Activated CD4-positive, alpha-beta T cell treated with anti-CD3 and anti-CD28 coated beads, Interleukin-2, Interleukin-4, amounts not matched to agents 100 ng/mL and 50 ng/mL, durations not matched to agents 16 hours and 8 hours (primary cell): ENCODE data around the gene PLXNB3.
"Not testable (repeated sequence)": the region's sequence is repeated elsewhere in the genome, so short reads cannot be mapped to it uniquely, and the experiment has no call there.

Source experiments
- DNase-seq: peaks from one replicate; pipeline ENCODE4 v3.0.0-alpha.2; 2020; ENCODE audit warnings: low spot score

PLXNB3 gene

GRCh38 chrX:153763989-153764755 lies at the start of gene PLXNB3:
TSS of gene PLXNB3 (plus strand) at chrX:153764249. CDS start at chrX:153765536, 1,287 bp downstream.
- DNase-seq, result peak; percentile 78

DNA sequence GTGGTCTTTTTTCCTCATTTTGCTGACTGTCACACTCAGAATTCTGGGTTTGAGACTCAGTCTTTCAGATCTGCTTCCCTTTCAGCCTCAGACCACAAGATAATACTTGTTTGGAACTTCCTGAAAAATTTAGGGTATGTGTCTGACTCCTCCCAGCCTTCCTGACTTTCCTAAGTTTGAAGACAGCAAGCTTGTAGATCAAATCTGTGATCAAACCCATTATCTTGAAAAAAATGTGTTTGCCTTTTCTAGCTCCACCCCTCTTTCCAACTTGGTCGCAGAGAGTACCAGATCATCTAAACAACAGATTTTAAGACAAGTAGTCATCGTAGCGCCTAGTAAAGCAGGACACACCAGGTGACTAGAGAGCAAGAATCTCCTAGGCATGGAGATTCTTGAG lies 49.8 kb upstream of the PLXNB3 start:
- no peak for DNase-seq

DNA sequence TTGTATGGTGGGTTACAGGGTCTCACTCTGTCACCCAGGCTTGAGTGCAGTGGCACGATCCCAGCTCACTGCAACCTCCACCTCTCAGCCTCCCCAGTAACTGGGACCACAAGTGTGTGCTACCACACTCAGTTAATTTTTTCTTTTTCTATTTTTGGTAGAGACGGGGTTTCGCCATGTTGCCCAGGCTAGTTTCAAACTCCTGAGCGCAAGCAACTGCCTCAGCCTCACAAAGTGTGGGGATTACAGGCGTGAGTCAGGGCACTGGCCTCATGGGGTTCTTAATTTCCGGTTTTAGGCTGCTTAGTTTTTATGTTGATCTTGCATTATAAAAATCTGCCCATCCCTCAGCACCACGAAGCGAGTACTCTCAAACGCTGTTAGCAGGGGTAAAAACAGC lies 46.6 kb upstream of the PLXNB3 start:
- DNase-seq, result no peak

DNA sequence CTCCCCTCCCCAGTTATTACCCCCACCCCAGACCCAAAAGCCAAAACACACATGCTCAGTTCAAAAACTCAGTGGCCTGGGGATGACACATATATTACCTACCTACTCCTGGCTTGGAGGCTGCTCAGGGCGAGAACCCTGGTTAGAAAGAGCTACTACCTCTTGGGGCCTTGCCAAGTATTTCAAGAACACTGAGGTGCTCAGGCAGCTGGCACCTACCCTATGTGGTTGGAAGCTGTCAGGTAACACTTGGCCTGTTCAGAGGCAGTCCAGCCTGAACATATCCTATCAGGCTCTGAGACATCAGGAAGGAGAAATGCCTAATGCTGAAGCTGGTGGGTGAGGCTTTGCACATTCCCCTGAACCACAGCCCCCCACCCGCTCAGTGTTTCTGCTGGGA lies 44.8 kb upstream of the PLXNB3 start:
- DNase-seq, result no peak

GRCh38 chrX:153719701-153720100 lies 44.3 kb upstream of the PLXNB3 start:
- DNase-seq, result no peak

DNA sequence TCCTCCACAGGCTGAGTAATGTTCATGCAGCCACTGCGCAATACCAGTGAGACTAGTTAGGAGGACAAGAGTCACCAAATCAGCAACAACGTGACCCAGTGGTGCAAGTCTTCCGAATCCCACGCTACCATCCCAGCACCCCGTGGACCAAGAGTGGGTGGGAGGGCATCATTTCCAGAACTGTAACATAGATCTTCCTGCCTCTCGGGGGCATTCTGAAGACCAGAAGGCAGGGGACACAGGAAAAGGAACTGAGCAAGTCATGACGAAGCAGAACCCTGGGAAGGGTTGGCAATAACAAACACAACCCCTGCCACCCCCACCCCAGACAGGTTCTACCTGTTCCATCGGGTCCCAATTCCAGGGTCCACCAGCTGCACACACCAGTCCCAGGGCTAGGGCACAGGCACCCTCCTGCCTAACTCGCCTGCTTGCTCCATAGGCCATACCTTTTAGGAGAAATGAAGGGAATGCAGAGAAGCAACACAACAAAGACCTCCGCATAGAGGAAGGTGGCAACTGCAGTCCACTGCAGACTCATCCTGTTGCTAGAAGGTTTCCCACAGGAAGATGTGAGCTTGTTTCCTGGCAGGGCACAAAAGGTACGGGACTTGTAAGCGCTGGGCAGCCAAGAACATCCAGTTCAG lies 41.2 kb upstream of the PLXNB3 start:
- DNase-seq, result no peak

- DNase-seq, result peak; percentile 48
Observed at GRCh38 chrX:153723351-153724251, 40.4 kb upstream of the PLXNB3 start.

- peak; percentile 87 for DNase-seq
Observed at GRCh38 chrX:153724252-153725038, 39.6 kb upstream of the PLXNB3 start, which contains the start of the genes ABCD1 and BCAP31. TSS of gene ABCD1 (plus strand) at chrX:153724856. CDS start at chrX:153725267, 411 bp downstream. TSS of gene BCAP31 (minus strand) at chrX:153724387. CDS start at chrX:153723244, 1,143 bp downstream.

DNA sequence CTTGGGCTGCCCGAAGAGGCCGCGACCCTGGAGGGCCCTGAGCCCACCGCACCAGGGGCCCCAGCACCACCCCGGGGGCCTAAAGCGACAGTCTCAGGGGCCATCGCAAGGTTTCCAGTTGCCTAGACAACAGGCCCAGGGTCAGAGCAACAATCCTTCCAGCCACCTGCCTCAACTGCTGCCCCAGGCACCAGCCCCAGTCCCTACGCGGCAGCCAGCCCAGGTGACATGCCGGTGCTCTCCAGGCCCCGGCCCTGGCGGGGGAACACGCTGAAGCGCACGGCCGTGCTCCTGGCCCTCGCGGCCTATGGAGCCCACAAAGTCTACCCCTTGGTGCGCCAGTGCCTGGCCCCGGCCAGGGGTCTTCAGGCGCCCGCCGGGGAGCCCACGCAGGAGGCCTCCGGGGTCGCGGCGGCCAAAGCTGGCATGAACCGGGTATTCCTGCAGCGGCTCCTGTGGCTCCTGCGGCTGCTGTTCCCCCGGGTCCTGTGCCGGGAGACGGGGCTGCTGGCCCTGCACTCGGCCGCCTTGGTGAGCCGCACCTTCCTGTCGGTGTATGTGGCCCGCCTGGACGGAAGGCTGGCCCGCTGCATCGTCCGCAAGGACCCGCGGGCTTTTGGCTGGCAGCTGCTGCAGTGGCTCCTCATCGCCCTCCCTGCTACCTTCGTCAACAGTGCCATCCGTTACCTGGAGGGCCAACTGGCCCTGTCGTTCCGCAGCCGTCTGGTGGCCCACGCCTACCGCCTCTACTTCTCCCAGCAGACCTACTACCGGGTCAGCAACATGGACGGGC lies 38.8 kb upstream of the PLXNB3 start:
- DNase-seq, result no peak

DNA sequence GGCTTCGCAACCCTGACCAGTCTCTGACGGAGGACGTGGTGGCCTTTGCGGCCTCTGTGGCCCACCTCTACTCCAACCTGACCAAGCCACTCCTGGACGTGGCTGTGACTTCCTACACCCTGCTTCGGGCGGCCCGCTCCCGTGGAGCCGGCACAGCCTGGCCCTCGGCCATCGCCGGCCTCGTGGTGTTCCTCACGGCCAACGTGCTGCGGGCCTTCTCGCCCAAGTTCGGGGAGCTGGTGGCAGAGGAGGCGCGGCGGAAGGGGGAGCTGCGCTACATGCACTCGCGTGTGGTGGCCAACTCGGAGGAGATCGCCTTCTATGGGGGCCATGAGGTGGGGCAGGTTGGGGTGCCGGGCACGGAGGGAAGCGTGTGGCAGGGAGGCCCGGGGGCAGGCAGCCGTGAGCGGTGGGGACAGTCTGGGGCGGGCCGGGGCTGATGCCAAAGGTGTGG lies 38.2 kb upstream of the PLXNB3 start:
- DNase-seq, result no peak

DNA sequence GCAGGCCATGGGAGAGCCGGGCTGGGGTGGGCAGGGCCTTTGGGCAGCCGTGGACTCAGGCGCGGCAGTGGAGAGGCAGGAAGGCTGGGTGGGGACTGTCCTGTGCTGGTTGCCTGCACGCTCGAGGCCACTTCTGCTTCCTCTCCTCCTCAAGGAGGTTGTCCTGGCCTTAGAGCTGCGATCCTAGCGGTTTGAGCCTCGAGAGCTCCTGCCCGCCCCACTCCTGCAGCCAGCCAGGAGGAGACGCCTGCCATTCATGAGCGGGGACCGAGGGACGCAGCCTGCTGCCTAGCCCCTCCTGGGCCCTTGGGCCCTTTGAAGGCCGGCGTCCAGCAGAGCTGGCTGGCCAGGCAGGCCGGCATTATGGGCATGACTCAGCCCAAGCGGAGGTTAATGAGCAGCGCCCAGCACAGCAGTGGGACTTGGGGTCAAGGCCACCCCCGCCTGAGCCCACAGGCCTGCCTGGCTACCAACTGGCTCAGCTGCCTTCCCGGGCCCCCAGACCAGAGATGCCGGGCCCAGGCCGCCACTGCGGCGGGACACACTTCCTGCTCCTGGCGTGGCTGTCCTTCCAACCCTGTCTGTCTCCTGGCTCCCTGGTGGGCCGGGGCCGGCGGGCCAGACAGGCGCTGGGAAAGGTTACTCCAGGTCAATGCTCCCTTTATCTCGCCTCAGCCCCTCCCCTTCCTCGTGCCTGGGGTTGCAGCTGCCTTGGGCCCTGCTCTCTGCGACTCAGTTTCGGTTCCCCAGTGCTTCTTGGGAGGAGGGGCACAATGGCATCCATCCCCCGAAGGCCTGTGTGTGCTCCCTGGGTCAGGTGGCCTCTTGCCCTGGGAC lies 37.5 kb upstream of the PLXNB3 start:
- no peak for DNase-seq

GRCh38 chrX:153727123-153727931 lies 36.7 kb upstream of the PLXNB3 start:
- DNase-seq, result no peak

- DNase-seq, result no peak
Observed at GRCh38 chrX:153728095-153728494, 36.0 kb upstream of the PLXNB3 start.

DNA sequence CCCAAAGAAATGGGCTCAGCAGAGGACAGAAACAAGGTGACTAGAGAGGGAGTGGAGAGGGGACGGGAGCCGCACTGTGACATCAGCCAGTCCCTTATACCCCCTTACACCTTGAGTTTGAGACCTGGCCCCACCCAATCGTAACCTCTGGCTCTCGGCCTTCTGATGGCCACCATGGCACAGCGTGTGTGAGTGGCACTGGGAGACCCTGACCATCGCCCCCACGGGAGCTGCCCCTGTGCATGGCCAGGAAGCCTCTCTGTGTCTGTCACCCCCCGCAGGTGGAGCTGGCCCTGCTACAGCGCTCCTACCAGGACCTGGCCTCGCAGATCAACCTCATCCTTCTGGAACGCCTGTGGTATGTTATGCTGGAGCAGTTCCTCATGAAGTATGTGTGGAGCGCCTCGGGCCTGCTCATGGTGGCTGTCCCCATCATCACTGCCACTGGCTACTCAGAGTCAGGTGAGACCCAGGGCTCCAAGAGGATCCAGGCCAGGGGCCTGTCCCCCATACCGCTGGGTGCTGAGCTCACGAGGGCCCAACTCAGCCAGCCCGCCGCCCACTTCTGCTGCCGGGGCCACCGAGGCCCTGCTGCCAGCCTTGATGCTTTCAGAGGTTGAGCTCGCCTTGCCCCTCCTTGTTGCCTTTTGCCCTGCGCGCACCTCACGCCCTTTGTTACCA lies 35.0 kb upstream of the PLXNB3 start:
- DNase-seq, result no peak

DNA sequence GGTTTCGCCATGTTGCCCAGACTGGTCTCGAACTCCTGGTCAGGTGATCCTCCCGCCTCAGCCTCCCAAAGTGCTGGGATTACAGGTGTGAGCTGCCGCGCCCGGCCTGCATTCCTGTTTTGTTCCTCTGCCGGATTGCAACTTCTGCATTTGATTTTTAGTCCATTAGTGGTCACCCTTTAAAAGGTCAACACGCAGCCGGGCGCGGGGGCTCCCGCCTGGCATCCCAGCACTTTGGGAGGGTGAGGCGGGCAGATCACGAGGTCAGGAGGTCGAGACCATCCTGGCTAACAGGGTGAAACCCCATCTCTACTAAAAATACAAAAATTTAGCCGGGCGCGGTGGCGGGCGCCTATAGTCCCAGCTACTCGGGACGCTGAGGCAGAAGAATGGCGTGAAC lies 33.9 kb upstream of the PLXNB3 start:
- DNase-seq, result not testable (repeated sequence)

DNA sequence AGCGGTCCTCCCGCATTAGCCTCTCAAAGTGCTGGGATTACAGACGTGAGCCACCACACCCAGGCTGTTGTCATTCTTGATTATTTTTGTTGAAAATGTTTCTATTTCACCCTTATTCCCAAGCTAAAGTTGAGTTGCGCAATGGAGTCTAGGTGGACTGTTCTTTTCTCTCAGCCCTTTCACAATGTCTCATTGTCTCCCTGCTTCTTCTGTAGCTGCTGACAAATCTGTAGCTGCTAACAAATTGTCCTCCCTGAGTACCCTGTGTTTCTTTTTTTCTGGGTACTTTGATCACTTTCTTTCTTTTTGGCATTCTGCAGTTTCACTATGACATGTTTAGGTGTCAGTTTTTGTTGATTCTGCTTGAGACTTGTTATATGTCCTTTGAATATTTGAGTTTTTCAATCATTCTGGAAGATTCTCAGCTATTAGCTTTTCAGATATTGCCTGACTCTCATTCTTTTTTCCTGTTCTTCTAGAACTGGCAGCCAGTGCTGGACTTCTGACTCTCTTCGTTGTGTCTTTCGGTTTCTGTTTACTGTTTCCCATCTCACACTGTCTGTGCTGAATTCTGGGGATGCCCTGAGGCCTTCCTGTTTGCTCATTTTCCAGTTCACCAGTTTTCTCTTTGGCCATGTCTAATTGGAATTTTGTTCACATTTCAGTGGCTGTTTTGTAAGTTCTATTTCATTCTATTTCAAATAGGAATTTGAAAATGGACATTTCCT lies 32.8 kb upstream of the PLXNB3 start:
- peak; percentile 35 for DNase-seq

DNA sequence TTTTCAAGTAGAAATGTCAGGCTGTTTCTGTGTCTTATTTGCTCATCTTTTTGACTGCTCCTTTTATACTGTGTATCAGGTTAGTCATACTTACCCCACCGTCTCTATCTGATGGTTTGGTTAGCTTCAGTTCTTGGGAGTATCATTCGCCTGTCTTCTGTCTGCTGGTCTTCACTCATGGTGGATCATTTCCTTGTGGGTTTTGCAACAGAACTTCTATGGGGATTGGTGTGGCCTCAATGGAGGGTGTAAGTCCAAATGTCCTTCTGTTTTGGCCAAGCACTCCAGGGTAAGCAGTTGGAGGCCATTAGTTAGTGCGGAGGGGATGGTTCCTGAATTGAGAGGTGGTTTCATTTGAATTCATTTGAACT lies 32.2 kb upstream of the PLXNB3 start:
- no peak for DNase-seq

DNA sequence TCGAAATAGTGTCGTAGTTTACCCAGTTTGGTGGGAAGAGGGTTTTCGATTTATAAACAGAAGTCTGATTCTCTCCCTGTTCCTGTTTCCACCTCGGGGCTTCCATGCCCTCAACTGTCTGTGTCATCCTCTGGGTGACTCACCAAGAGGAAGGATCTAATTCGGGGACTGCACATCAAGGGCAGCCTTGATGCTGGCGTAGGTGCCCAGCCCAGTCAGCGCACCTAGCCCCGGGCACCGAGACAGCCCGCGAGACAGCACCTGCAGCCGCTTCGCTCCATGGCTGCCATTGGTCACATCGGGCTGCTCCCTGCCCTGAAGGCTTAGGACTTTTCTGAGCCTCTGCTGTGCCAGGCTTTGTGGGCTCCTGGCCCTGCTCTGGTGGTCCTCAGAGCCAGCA lies 31.6 kb upstream of the PLXNB3 start:
- no peak for DNase-seq
